ENCODE data around the gene PGS1. TPM values are rescaled to one million over a fixed set of nuclear protein-coding genes. Genes with fewer than 3 reads are reported as not detected.

Gene PGS1
- total RNA-seq, 1 donor from 2014 or later = 52.0 TPM

GRCh38 chr17:78433780-78434335 lies 55.4 kb downstream of the PGS1 start:
- Mint-ChIP-seq H3K9me3 (no peaks in the 10 kb centered on the region), H3K4me3 (peak overlapping the region; percentile 38), H3K36me3 (ENCODE audit: low read depth) (no peaks in the 10 kb centered on the region), H3K27me3 (ENCODE audit: low read depth) (peaks cover 4% of the 10 kb centered on the region), H3K4me1 (peaks cover 2% of the 10 kb centered on the region), H3K27ac (ENCODE audit: unreplicated experiment) (no peak overlapping the region)
- no peak for TF ChIP-seq CTCF (conservative IDR thresholded peaks at IDR 0.05)
- no peak for DNase-seq (ENCODE audit: low read depth, low spot score)

- H3K4me1 Mint-ChIP-seq = no peaks in the 10 kb centered on the region
- no peak for TF ChIP-seq CTCF (conservative IDR thresholded peaks at IDR 0.05)
- peaks cover 2% of the 10 kb centered on the region for H3K9me3 Mint-ChIP-seq
- no peaks in the 10 kb centered on the region for H3K36me3 Mint-ChIP-seq (ENCODE audit: low read depth)
- no peak overlapping the region for H3K27ac Mint-ChIP-seq (ENCODE audit: unreplicated experiment)
- no peak overlapping the region for H3K4me3 Mint-ChIP-seq
- no peak for DNase-seq (ENCODE audit: low read depth, low spot score)
- H3K27me3 Mint-ChIP-seq (ENCODE audit: low read depth) = peaks cover 4% of the 10 kb centered on the region
These were observed 56.2 kb downstream of the PGS1 start for GRCh38 chr17:78434455-78435329.

- TF ChIP-seq CTCF (conservative IDR thresholded peaks at IDR 0.05) = no peak
- Mint-ChIP-seq H3K36me3 (ENCODE audit: low read depth) (no peaks in the 10 kb centered on the region), H3K27ac (ENCODE audit: unreplicated experiment) (no peak overlapping the region), H3K27me3 (ENCODE audit: low read depth) (peaks cover 4% of the 10 kb centered on the region), H3K4me1 (no peaks in the 10 kb centered on the region), H3K4me3 (no peak overlapping the region), H3K9me3 (peaks cover 2% of the 10 kb centered on the region)
- DNase-seq (ENCODE audit: low read depth, low spot score) = no peak
These were observed 57.0 kb downstream of the PGS1 start for GRCh38 chr17:78435330-78436005.

- Mint-ChIP-seq H3K9me3 (peaks cover 2% of the 10 kb centered on the region), H3K4me1 (no peaks in the 10 kb centered on the region), H3K4me3 (no peak overlapping the region), H3K27ac (ENCODE audit: unreplicated experiment) (no peak overlapping the region), H3K27me3 (ENCODE audit: low read depth) (peaks cover 4% of the 10 kb centered on the region), H3K36me3 (ENCODE audit: low read depth) (no peaks in the 10 kb centered on the region)
- no peak for DNase-seq (ENCODE audit: low read depth, low spot score)
- TF ChIP-seq CTCF (conservative IDR thresholded peaks at IDR 0.05) = no peak
These were observed 59.2 kb downstream of the PGS1 start for GRCh38 chr17:78437508-78438169.

- DNase-seq (ENCODE audit: low read depth, low spot score) = no peak
- H3K36me3 Mint-ChIP-seq (ENCODE audit: low read depth) = no peaks in the 10 kb centered on the region
- no peak overlapping the region for H3K4me3 Mint-ChIP-seq
- peaks cover 3% of the 10 kb centered on the region for H3K4me1 Mint-ChIP-seq
- no peak overlapping the region for H3K27ac Mint-ChIP-seq (ENCODE audit: unreplicated experiment)
- H3K9me3 Mint-ChIP-seq = peaks cover 2% of the 10 kb centered on the region
- H3K27me3 Mint-ChIP-seq (ENCODE audit: low read depth) = peaks cover 4% of the 10 kb centered on the region
- no peak for TF ChIP-seq CTCF (conservative IDR thresholded peaks at IDR 0.05)
These were observed 59.8 kb downstream of the PGS1 start for GRCh38 chr17:78438271-78438691.

Data from neural crest cell (in vitro differentiated cells).